ENCODE data around the gene CIB4. TPM values are rescaled to one million over a fixed set of nuclear protein-coding genes. Genes with fewer than 3 reads are reported as not detected.

CIB4 gene
- total RNA-seq, 2 experiments from 2014 or later = not detected

- no peaks in the 10 kb centered on the region for H3K9me3 Mint-ChIP-seq (ENCODE audit: low read depth)
- DNase-seq (peak; percentile 82), ATAC-seq (peak; percentile 92)
- POLR2A ChIA-PET = no interaction called here
- CTCF ChIA-PET = interaction anchor here (0.6 to 3.2 kb wide), 22 partner anchors 12 to 1360 kb away, joined by 3 to 31 read pairs (median 4); a partner anchor contains a TSS
- intact Hi-C loops (cut with DNase I, micrococcal nuclease) = loop anchor here (1.0 to 10.0 kb wide), 3 partner anchors 74 to 625 kb away; no protein-coding TSS in a partner anchor
- H3K27me3 Mint-ChIP-seq = peaks cover 2% of the 10 kb centered on the region
- H3K27ac Mint-ChIP-seq = no peak overlapping the region
- H3K36me3 Mint-ChIP-seq (ENCODE audit: low read depth) = no peaks in the 10 kb centered on the region
- H3K4me1 Mint-ChIP-seq = no peaks in the 10 kb centered on the region
- H3K4me3 Mint-ChIP-seq = no peak overlapping the region
These were observed 63.6 kb downstream of the CIB4 start for GRCh38 chr2:26577442-26578112.

GRCh38 chr2:26576565-26577441, 64.4 kb downstream of the CIB4 start:
- Mint-ChIP-seq H3K4me3 (no peak overlapping the region), H3K27ac (no peak overlapping the region), H3K36me3 (ENCODE audit: low read depth) (no peaks in the 10 kb centered on the region), H3K27me3 (peaks cover 2% of the 10 kb centered on the region), H3K9me3 (ENCODE audit: low read depth) (no peaks in the 10 kb centered on the region), H3K4me1 (no peaks in the 10 kb centered on the region)
- ATAC-seq (no peak), DNase-seq (no peak)
- CTCF ChIA-PET = interaction anchor here (0.6 to 3.2 kb wide), 15 partner anchors 13 to 1006 kb away, joined by 3 to 31 read pairs (median 5); a partner anchor contains a TSS
- intact Hi-C loops (cut with DNase I, micrococcal nuclease) = loop anchor here (1.0 to 10.0 kb wide), 3 partner anchors 74 to 625 kb away; no protein-coding TSS in a partner anchor
- POLR2A ChIA-PET = interaction anchor here (0.5 kb wide), 1 partner anchor 79 kb away, joined by 4 read pairs; no protein-coding TSS in a partner anchor

GRCh38 chr2:26575836-26576564, 65.2 kb downstream of the CIB4 start:
- ATAC-seq = no peak
- Mint-ChIP-seq H3K9me3 (ENCODE audit: low read depth) (no peaks in the 10 kb centered on the region), H3K36me3 (ENCODE audit: low read depth) (no peaks in the 10 kb centered on the region), H3K27ac (no peak overlapping the region), H3K4me1 (no peaks in the 10 kb centered on the region), H3K4me3 (no peak overlapping the region), H3K27me3 (peaks cover 2% of the 10 kb centered on the region)
- intact Hi-C loops (cut with DNase I, micrococcal nuclease) = loop anchor here (5.0 to 10.0 kb wide), 2 partner anchors 621 to 624 kb away; no protein-coding TSS in a partner anchor
- ChIA-PET POLR2A (interaction anchor here (0.5 kb wide), 1 partner anchor 78 kb away, joined by 4 read pairs; no protein-coding TSS in a partner anchor), CTCF (interaction anchor here (0.5 to 3.2 kb wide), 7 partner anchors 10 to 1005 kb away, joined by 3 to 31 read pairs (median 3); a partner anchor contains a TSS)
- DNase-seq = no peak

- no peak overlapping the region for H3K27ac Mint-ChIP-seq
- H3K4me1 Mint-ChIP-seq = no peaks in the 10 kb centered on the region
- intact Hi-C loops (cut with DNase I, micrococcal nuclease) = loop anchor here (5.0 to 10.0 kb wide), 2 partner anchors 620 to 623 kb away; no protein-coding TSS in a partner anchor
- ChIA-PET POLR2A (no interaction called here), CTCF (no interaction called here)
- peaks cover 4% of the 10 kb centered on the region for H3K27me3 Mint-ChIP-seq
- no peak for ATAC-seq
- H3K4me3 Mint-ChIP-seq = no peak overlapping the region
- no peaks in the 10 kb centered on the region for H3K9me3 Mint-ChIP-seq (ENCODE audit: low read depth)
- DNase-seq = no peak
- no peaks in the 10 kb centered on the region for H3K36me3 Mint-ChIP-seq (ENCODE audit: low read depth)
These were observed 66.1 kb downstream of the CIB4 start for GRCh38 chr2:26574900-26575560.

GRCh38 chr2:26574066-26574899, 66.9 kb downstream of the CIB4 start:
- DNase-seq = no peak
- CTCF ChIA-PET = interaction anchor here (0.6 kb wide), 1 partner anchor 82 kb away, joined by 3 read pairs; no protein-coding TSS in a partner anchor
- Mint-ChIP-seq H3K36me3 (ENCODE audit: low read depth) (no peaks in the 10 kb centered on the region), H3K27me3 (peaks cover 4% of the 10 kb centered on the region), H3K4me1 (no peaks in the 10 kb centered on the region), H3K9me3 (ENCODE audit: low read depth) (no peaks in the 10 kb centered on the region), H3K4me3 (no peak overlapping the region), H3K27ac (no peak overlapping the region)
- intact Hi-C loops (cut with DNase I, micrococcal nuclease) = loop anchor here in 1 of 2 experiments (10.0 kb wide), 1 partner anchor 619 kb away; no protein-coding TSS in a partner anchor
- ATAC-seq = no peak
- POLR2A ChIA-PET = no interaction called here

- Mint-ChIP-seq H3K4me1 (no peaks in the 10 kb centered on the region), H3K36me3 (ENCODE audit: low read depth) (no peaks in the 10 kb centered on the region), H3K27ac (no peak overlapping the region), H3K4me3 (no peak overlapping the region), H3K9me3 (ENCODE audit: low read depth) (no peaks in the 10 kb centered on the region), H3K27me3 (peaks cover 4% of the 10 kb centered on the region)
- DNase-seq (no peak), ATAC-seq (no peak)
- POLR2A ChIA-PET = no interaction called here
- CTCF ChIA-PET = no interaction called here
- intact Hi-C loops (cut with DNase I, micrococcal nuclease) = loop anchor here in 1 of 2 experiments (10.0 kb wide), 1 partner anchor 619 kb away; no protein-coding TSS in a partner anchor
These were observed 67.8 kb downstream of the CIB4 start for GRCh38 chr2:26573241-26573925.

GRCh38 chr2:26572591-26572990, 68.6 kb downstream of the CIB4 start:
- no peak overlapping the region for H3K27ac Mint-ChIP-seq
- H3K27me3 Mint-ChIP-seq = peaks cover 2% of the 10 kb centered on the region
- ATAC-seq = no peak
- H3K36me3 Mint-ChIP-seq (ENCODE audit: low read depth) = no peaks in the 10 kb centered on the region
- ChIA-PET POLR2A (no interaction called here), CTCF (no interaction called here)
- intact Hi-C loops (cut with DNase I, micrococcal nuclease) = loop anchor here in 1 of 2 experiments (10.0 kb wide), 1 partner anchor 618 kb away; no protein-coding TSS in a partner anchor
- no peaks in the 10 kb centered on the region for H3K4me1 Mint-ChIP-seq
- H3K9me3 Mint-ChIP-seq (ENCODE audit: low read depth) = no peaks in the 10 kb centered on the region
- DNase-seq = no peak
- no peak overlapping the region for H3K4me3 Mint-ChIP-seq

GRCh38 chr2:26571316-26571715, 69.8 kb downstream of the CIB4 start:
- H3K36me3 Mint-ChIP-seq (ENCODE audit: low read depth) = no peaks in the 10 kb centered on the region
- H3K4me3 Mint-ChIP-seq = no peak overlapping the region
- no peaks in the 10 kb centered on the region for H3K4me1 Mint-ChIP-seq
- ChIA-PET CTCF (no interaction called here), POLR2A (no interaction called here)
- no peaks in the 10 kb centered on the region for H3K9me3 Mint-ChIP-seq (ENCODE audit: low read depth)
- H3K27ac Mint-ChIP-seq = no peak overlapping the region
- H3K27me3 Mint-ChIP-seq = peaks cover 2% of the 10 kb centered on the region
- DNase-seq (no peak), ATAC-seq (no peak)
- intact Hi-C loops (cut with DNase I, micrococcal nuclease) = loop anchor here in 1 of 2 experiments (10.0 kb wide), 1 partner anchor 617 kb away; no protein-coding TSS in a partner anchor

GRCh38 chr2:26570083-26570430, 71.1 kb downstream of the CIB4 start:
- POLR2A ChIA-PET = no interaction called here
- Mint-ChIP-seq H3K27me3 (peaks cover 7% of the 10 kb centered on the region), H3K36me3 (ENCODE audit: low read depth) (no peaks in the 10 kb centered on the region), H3K27ac (no peak overlapping the region), H3K4me1 (no peaks in the 10 kb centered on the region), H3K9me3 (ENCODE audit: low read depth) (no peaks in the 10 kb centered on the region), H3K4me3 (no peak overlapping the region)
- no peak for DNase-seq
- intact Hi-C loops (cut with DNase I, micrococcal nuclease) = loop anchor here in 1 of 2 experiments (10.0 kb wide), 1 partner anchor 615 kb away; no protein-coding TSS in a partner anchor
- CTCF ChIA-PET = no interaction called here
- no peak for ATAC-seq
